Suppressor macrophage treated with lipopolysaccharide for 1 hour (primary cell): ENCODE results near the gene HOXB13.

Experiments
- DNase-seq, 3 donors: peaks; one replicate each; pipeline ENCODE4 v3.0.0-alpha.2; 2020 to 2022

Gene HOXB13

GRCh38 chr17:48704361-48705248, 23.9 kb downstream of the HOXB13 start:
- no peak for DNase-seq

GRCh38 chr17:48701864-48702532, 26.6 kb downstream of the HOXB13 start:
- DNase-seq: no peak

GRCh38 chr17:48693178-48693577, 35.4 kb downstream of the HOXB13 start:
- DNase-seq: no peak

GRCh38 chr17:48692049-48692448, 36.5 kb downstream of the HOXB13 start:
- no peak for DNase-seq

GRCh38 chr17:48690655-48691054, 37.9 kb downstream of the HOXB13 start:
- no peak for DNase-seq

GRCh38 chr17:48681609-48682008, 46.9 kb downstream of the HOXB13 start:
- no peak for DNase-seq

GRCh38 chr17:48679385-48680096, 49.0 kb downstream of the HOXB13 start:
- DNase-seq: peak in 2 of 3 donors; percentile 32 to 36

GRCh38 chr17:48678141-48678971, 50.2 kb downstream of the HOXB13 start:
- DNase-seq: peak; percentile 62 to 86 (median 76)

- no peak for DNase-seq
Observed at GRCh38 chr17:48676963-48677558, 51.5 kb downstream of the HOXB13 start.
